Endodermal cell (in vitro differentiated cells): ENCODE measurements around the gene SSBP2. TPM values are rescaled to one million over a fixed set of nuclear protein-coding genes. Genes with fewer than 3 reads are reported as not detected.

ENCODE experiments used
- DNase-seq: peaks from one replicate; pipeline ENCODE4 v3.0.0-alpha.2; 2017
- H3K27ac ChIP-seq: 2 replicates; pipeline ENCODE4 v1.5.1; 2013; ENCODE audit warnings: mild to moderate bottlenecking, low read depth, low read length, moderate library complexity
- H3K27me3 ChIP-seq: 2 replicates; pipeline ENCODE4 v1.6.1; 2013; ENCODE audit warnings: mild to moderate bottlenecking, low read length, moderate library complexity; ENCODE audit not compliant: insufficient read depth, control insufficient read depth, poor library complexity, severe bottlenecking
- H3K36me3 ChIP-seq: 2 replicates; pipeline ENCODE4 v1.7.0; 2013; ENCODE audit warnings: mild to moderate bottlenecking, low read length, moderate library complexity; ENCODE audit not compliant: control insufficient read depth, insufficient read depth
- H3K4me1 ChIP-seq: one replicate; pipeline ENCODE4 v1.7.0; 2013; ENCODE audit warnings: low read length; ENCODE audit not compliant: control insufficient read depth, insufficient read depth
- H3K4me3 ChIP-seq: 2 replicates; pipeline ENCODE4 v1.5.1; 2013; ENCODE audit warnings: mild to moderate bottlenecking, low read length, moderate library complexity
- H3K9ac ChIP-seq: 2 replicates; pipeline ENCODE4 v1.6.1; 2013; ENCODE audit warnings: mild to moderate bottlenecking, low read length, moderate library complexity; ENCODE audit not compliant: poor library complexity, severe bottlenecking; ENCODE audit errors: extremely low read depth
- H3K9me3 ChIP-seq: 2 replicates; pipeline ENCODE4 v1.6.1; 2013; ENCODE audit warnings: mild to moderate bottlenecking, low read length, moderate library complexity; ENCODE audit not compliant: control insufficient read depth
- H3K27ac Mint-ChIP-seq: 2 replicates; pipeline ENCODE4 v1.8.0; 2020; ENCODE audit warnings: mixed read lengths
- H3K27me3 Mint-ChIP-seq: 2 replicates; pipeline ENCODE4 v1.8.0; 2021; ENCODE audit warnings: mild to moderate bottlenecking, mixed read lengths; ENCODE audit not compliant: insufficient read depth
- H3K36me3 Mint-ChIP-seq: 2 replicates; pipeline ENCODE4 v1.8.0; 2020; ENCODE audit warnings: low read depth, mixed read lengths
- H3K4me1 Mint-ChIP-seq: 2 replicates; pipeline ENCODE4 v1.8.0; 2020; ENCODE audit warnings: mixed read lengths
- H3K4me3 Mint-ChIP-seq: 2 replicates; pipeline ENCODE4 v1.8.0; 2020; ENCODE audit warnings: mild to moderate bottlenecking, moderate library complexity, mixed read lengths
- H3K9me3 Mint-ChIP-seq: 2 replicates; pipeline ENCODE4 v1.8.0; 2020; ENCODE audit warnings: mild to moderate bottlenecking, mixed read lengths
- CTCF ChIP-seq: fragments of 200-600 bp; sonication (generic); conservative IDR thresholded peaks from 2 replicates; pipeline ENCODE4 v1.5.0; 2021; ENCODE audit warnings: antibody characterized with exemption, mild to moderate bottlenecking
- WGBS, 2 experiments: methylation state at CpG; one replicate each; pipeline versions ENCODE4 v1.1.5 to v1.1.7; 2013; ENCODE audit warnings: missing lambda C conversion rate in 2 of 2, mixed read lengths in 1 of 2; ENCODE audit not compliant: insufficient coverage in 1 of 2, insufficient read length in 1 of 2; 5-methylcytosine and 5-hydroxymethylcytosine counted together
- total RNA-seq, 2 donors: library from RNA; stranded (reverse); fragmentation: NEBNext Ultra II Directional in 1 of 2; extraction: Animal tissue kit (Norgen Biotek cat#: 25700) in 1 of 2; gene quantifications; 2 replicates in 1 of 2; 3 replicates in 1 of 2; pipeline ENCODE4 v1.2.1, GENCODE V29; 2021

Gene SSBP2
- total RNA-seq, 2 donors from 2014 or later = 27.5 to 30.2 TPM

- no peaks in the 10 kb centered on the region for H3K27me3 ChIP-seq
- peaks cover 1% of the 10 kb centered on the region for H3K4me1 Mint-ChIP-seq
- no peak overlapping the region for H3K9ac ChIP-seq
- H3K4me1 ChIP-seq = no peaks in the 10 kb centered on the region
- DNase-seq = no peak
- H3K4me3 Mint-ChIP-seq = no peak overlapping the region
- H3K4me3 ChIP-seq = no peak overlapping the region
- H3K27me3 Mint-ChIP-seq = peaks cover 2% of the 10 kb centered on the region
- H3K36me3 Mint-ChIP-seq = no peaks in the 10 kb centered on the region
- 92 to 98% methylated on average over 4 of the region's 4 CpGs for WGBS, 2 experiments
- no peak overlapping the region for H3K27ac Mint-ChIP-seq
- no peaks in the 10 kb centered on the region for H3K9me3 ChIP-seq
- H3K27ac ChIP-seq = no peak overlapping the region
- peaks cover 6% of the 10 kb centered on the region for H3K9me3 Mint-ChIP-seq
- no peak for TF ChIP-seq CTCF
- H3K36me3 ChIP-seq = no peaks in the 10 kb centered on the region
Observed at GRCh38 chr5:81776258-81776657, 25.4 kb upstream of the SSBP2 start.

GRCh38 chr5:81774374-81774773, 23.5 kb upstream of the SSBP2 start:
- 98% methylated on average over 2 of the region's 2 CpGs; no CpG with 5 or more reads in 1 of the 2 experiments for WGBS, 2 experiments
- peaks cover 2% of the 10 kb centered on the region for H3K27me3 Mint-ChIP-seq
- no peaks in the 10 kb centered on the region for H3K9me3 ChIP-seq
- no peaks in the 10 kb centered on the region for H3K4me1 ChIP-seq
- no peak overlapping the region for H3K4me3 ChIP-seq
- H3K27ac ChIP-seq = no peak overlapping the region
- H3K27me3 ChIP-seq = no peaks in the 10 kb centered on the region
- H3K27ac Mint-ChIP-seq = no peak overlapping the region
- no peak for TF ChIP-seq CTCF
- H3K36me3 ChIP-seq = no peaks in the 10 kb centered on the region
- H3K9me3 Mint-ChIP-seq = peaks cover 6% of the 10 kb centered on the region
- H3K4me3 Mint-ChIP-seq = no peak overlapping the region
- H3K4me1 Mint-ChIP-seq = peaks cover under 1% of the 10 kb centered on the region
- DNase-seq = no peak
- no peak overlapping the region for H3K9ac ChIP-seq
- H3K36me3 Mint-ChIP-seq = no peaks in the 10 kb centered on the region

GRCh38 chr5:81773574-81773973, 22.7 kb upstream of the SSBP2 start:
- no peak overlapping the region for H3K4me3 Mint-ChIP-seq
- H3K36me3 ChIP-seq = no peaks in the 10 kb centered on the region
- no peak overlapping the region for H3K9ac ChIP-seq
- no peak for TF ChIP-seq CTCF
- H3K27ac ChIP-seq = no peak overlapping the region
- no peaks in the 10 kb centered on the region for H3K4me1 Mint-ChIP-seq
- H3K4me3 ChIP-seq = no peak overlapping the region
- H3K27me3 Mint-ChIP-seq = peaks cover 2% of the 10 kb centered on the region
- no peaks in the 10 kb centered on the region for H3K27me3 ChIP-seq
- no peak for DNase-seq
- no peaks in the 10 kb centered on the region for H3K4me1 ChIP-seq
- H3K9me3 ChIP-seq = no peaks in the 10 kb centered on the region
- H3K9me3 Mint-ChIP-seq = peaks cover 6% of the 10 kb centered on the region
- no peak overlapping the region for H3K27ac Mint-ChIP-seq
- 92 to 100% methylated on average over 6 of the region's 7 CpGs for WGBS, 2 experiments
- H3K36me3 Mint-ChIP-seq = no peaks in the 10 kb centered on the region
